Activated gamma-delta T cell treated with anti-CD3 and anti-CD28 coated beads, Interleukin-2, amount 50 U/mL, for 16 hours (primary cell): ENCODE results near the gene PPP5C.
"Not testable (repeated sequence)": the region's sequence is repeated elsewhere in the genome, so short reads cannot be mapped to it uniquely, and the experiment has no call there.

Experiments used
- DNase-seq: peaks from one replicate; pipeline ENCODE4 v3.0.0-alpha.2; 2020; ENCODE audit warnings: low read depth

The PPP5C gene

GRCh38 chr19:46386996-46387712 lies 40.3 kb downstream of the PPP5C start:
- DNase-seq = no peak

GRCh38 chr19:46387713-46388130 lies 40.8 kb downstream of the PPP5C start:
- no peak for DNase-seq

- no peak for DNase-seq
Observed at GRCh38 chr19:46388311-46389095, 41.6 kb downstream of the PPP5C start.

GRCh38 chr19:46390121-46390858 lies 43.4 kb downstream of the PPP5C start:
- no peak for DNase-seq

GRCh38 chr19:46390866-46391265 lies 44.0 kb downstream of the PPP5C start:
- DNase-seq = no peak

GRCh38 chr19:46391296-46392251 lies 44.7 kb downstream of the PPP5C start:
- no peak for DNase-seq

GRCh38 chr19:46392252-46392801 lies 45.4 kb downstream of the PPP5C start:
- no peak for DNase-seq

GRCh38 chr19:46392837-46393236 lies 46.0 kb downstream of the PPP5C start:
- DNase-seq = no peak

GRCh38 chr19:46393456-46394401 lies 46.8 kb downstream of the PPP5C start:
- DNase-seq = no peak

GRCh38 chr19:46394402-46394797 lies 47.5 kb downstream of the PPP5C start:
- DNase-seq = no peak

GRCh38 chr19:46397801-46398479 lies 51.1 kb downstream of the PPP5C start:
- not testable (repeated sequence) for DNase-seq

GRCh38 chr19:46402725-46403124 lies 55.8 kb downstream of the PPP5C start:
- no peak for DNase-seq

- no peak for DNase-seq
Observed at GRCh38 chr19:46404055-46404752, 57.3 kb downstream of the PPP5C start.

- DNase-seq = no peak
Observed at GRCh38 chr19:46404753-46405468, 58.0 kb downstream of the PPP5C start.

GRCh38 chr19:46406976-46407375 lies 60.1 kb downstream of the PPP5C start:
- no peak for DNase-seq

GRCh38 chr19:46407856-46408663 lies 61.2 kb downstream of the PPP5C start:
- DNase-seq = no peak

- no peak for DNase-seq
Observed at GRCh38 chr19:46408664-46409039, 61.8 kb downstream of the PPP5C start.
